HG03280 (cell line): ENCODE data around the gene IPCEF1.

Experiments used
- ATAC-seq: cut with Tn5 transposase; IDR thresholded peaks from one replicate; pipeline ENCODE4 v1.9.1; 2021; ENCODE audit warnings: mild to moderate bottlenecking, moderate library complexity; ENCODE audit not compliant: unreplicated experiment

IPCEF1 gene

GRCh38 chr6:154356690-154357089, at the start of gene IPCEF1:
TSS of gene IPCEF1 (minus strand) at chr6:154356803. CDS start at chr6:154265947, 90,856 bp downstream.
- no peak for ATAC-seq

DNA sequence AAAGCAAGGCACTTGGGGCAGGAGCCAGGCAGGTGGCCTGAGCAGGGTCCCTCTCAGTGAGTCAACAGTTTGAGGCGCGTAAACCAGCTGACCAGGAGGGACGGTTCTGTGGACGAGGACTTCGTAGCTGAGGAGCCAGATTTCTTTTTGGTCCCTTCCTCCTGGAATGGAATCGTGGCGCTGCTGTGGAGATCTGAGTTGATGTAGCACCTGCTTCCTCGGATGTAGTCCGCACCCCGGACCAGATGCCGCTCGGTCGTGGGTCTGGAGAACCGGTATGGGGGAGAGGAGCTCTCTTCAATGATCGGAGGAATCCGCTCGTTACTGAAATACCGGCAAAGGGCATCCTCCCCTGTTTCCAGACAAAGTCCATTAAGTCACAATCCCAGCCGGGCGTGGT, 49.7 kb upstream of the IPCEF1 start:
- ATAC-seq: no peak

DNA sequence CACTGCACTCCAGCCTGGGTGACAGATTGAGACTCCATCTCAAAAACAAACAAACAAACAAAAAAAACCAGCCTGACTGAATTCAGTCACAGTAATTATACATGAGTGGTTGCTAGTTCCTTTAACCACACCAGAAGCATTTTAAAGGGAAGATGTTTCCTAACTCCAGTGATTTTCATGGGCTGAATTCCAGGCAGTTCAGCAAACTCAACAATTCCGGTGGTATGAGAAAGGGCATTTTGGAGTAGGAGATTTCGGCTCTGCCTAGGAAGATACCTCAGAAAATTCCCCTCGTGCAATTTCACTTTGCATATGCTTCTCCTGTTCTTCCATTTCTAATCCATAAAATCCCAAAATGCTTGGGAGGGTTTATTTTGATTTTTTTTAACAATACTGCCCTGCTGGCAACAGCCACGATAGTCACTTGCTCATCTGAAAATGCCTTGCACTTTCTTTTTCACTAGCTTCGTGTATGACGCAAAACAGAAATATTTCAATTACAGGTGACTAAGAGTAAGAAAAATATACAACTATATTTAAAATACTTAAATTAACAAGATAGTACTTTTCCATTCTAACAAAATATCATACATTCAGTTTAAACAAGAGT, 48.3 kb upstream of the IPCEF1 start:
- ATAC-seq: no peak

DNA sequence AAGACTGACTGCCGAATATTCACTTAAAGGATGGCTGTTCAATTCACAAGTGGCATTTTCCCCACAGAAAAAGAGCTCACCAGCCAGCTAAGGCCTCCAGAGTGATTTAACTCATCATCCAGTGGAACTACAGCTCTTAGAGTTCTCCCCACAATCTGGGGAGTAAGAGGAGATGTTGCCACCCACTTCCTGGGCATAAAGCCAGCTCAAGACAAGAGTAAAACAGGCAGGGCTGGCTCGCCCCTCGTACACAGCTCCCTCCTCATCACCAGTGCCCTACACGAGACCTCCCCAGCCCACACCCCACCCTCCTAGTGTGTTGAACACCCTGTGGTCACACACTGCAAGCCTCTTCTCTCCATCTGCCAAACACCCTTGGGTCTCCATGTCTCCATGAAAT, 47.2 kb upstream of the IPCEF1 start:
- no peak for ATAC-seq

DNA sequence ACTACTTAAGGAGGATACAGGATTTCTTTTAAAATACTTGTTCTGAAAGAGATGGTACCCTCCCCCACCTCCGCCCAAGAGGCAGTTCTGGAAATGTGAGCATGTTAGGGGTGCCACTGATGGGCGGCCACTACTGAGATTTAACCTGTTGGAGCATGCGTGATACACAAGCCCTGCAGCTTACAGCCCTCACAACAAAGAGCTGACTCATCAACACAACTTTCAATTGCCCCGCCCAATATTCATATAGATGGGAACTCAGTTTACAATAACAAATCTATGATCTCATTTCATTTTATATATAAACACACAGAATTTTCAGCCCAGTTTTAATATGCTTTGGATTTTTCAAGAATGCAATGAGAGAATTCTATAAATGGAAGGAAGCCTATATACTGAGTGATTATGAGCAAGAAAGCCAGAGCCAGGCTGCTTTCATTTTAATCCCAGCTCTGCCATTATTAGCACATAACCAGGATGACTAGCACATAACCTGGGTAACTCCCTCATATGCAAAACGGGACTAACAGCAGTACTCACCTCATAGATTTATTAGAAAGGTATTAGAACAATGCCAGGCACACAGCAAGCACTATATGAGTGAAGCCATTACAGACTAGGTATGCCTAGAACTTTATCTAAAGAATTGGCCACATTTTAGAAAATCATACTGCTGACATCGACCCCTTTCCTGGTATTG, 45.6 kb upstream of the IPCEF1 start:
- ATAC-seq: no peak

DNA sequence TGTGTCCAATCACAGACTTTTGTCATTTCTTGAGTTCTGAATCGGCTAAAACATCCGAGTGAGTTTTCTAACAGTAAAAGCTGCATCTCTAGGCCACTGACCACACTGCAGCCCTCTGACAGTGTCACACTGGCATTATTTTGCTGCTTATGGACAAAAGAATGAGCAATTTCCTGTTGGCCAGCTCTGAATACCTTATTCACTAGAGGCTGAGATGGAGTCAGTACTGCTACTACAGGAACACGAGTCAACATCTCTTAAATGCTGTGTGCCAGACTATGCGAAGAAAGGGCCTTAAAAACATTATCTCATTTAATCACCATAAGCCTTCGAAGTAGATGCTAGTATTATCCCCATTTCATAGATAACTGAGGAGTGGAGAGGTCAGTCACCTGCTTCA, 42.5 kb upstream of the IPCEF1 start:
- ATAC-seq: no peak

- no peak for ATAC-seq
Observed at GRCh38 chr6:154397491-154398195, 41.0 kb upstream of the IPCEF1 start.

GRCh38 chr6:154395878-154396277, 39.3 kb upstream of the IPCEF1 start:
- ATAC-seq: no peak

DNA sequence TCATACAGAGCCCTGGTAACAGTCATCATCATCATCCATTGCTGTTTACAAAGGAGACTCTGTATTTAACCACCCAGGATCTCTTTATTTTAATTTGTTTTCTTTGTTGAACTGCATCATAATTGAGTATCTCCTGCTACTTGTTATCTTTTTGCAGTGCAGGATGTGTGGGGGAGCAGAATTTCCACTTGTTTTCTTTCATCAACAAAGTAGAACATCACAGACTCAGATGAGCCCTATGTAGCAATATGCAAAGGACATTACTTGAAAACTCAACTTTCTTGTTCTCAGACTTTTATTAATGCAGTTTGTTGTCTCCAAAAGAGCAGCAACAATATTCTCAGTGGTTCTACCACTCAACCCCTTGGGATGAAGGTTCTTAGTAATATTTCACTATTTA, 38.7 kb upstream of the IPCEF1 start:
- ATAC-seq: no peak

GRCh38 chr6:154394571-154394970, 38.0 kb upstream of the IPCEF1 start:
- no peak for ATAC-seq

DNA sequence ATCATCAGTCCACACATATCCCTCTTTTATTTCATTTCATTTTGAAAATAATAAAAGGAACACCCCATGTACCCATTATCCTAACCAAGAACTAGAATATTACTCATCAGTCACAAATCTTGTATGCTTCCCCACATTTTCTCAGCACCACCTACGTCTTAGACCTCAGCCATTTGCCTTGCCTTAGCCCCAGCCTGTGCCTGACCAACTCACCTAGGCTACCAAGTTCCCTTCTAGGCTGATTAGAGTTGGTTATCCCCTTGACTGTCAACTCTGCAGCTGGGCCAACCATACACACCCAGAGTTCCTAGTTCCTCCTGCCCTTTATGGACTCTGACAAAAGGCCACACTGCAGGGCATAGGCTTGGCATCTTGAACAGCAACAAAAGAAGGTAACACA, 33.4 kb upstream of the IPCEF1 start:
- ATAC-seq: no peak

- ATAC-seq: no peak
Observed at GRCh38 chr6:154388803-154389202, 32.2 kb upstream of the IPCEF1 start.

DNA sequence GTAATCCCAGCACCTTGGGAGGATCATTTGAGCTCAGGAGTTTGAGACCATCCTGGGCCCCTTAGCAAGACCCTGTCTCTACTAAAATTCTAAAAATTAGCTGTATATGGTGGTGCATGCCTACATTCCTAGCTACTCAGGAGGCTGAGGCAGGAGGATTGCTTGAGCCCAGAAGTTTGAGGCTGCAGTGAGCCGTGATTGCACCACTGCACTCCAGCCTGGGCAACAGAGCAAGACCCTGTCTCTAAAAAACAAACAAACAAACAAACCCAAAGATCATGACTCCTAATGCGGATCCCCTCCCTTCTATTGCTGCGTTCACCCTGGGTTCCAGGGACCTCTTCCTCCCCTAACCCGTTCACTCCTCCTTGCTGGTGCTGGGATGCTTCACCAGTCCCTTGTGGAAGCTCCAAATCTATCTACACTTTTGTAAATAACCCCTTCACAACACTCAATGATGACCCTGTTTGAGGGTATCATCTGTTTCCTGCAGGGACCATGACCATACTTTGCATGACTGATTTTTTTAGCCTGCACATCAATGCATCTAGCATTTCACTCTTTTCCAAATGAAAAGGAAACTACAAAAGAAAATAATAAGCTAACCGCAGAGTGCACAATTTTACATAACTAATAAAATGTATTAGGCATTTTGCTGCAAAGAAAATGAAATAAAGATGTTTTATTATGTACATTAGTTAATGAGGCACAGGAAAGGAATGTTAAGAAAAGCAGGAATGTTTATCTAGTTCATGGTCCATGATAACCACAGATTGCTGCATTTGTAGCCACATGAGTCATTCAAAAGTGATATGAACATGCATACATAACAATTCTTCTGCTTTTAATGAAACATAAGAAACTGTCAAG, 30.5 kb upstream of the IPCEF1 start:
- no peak for ATAC-seq

DNA sequence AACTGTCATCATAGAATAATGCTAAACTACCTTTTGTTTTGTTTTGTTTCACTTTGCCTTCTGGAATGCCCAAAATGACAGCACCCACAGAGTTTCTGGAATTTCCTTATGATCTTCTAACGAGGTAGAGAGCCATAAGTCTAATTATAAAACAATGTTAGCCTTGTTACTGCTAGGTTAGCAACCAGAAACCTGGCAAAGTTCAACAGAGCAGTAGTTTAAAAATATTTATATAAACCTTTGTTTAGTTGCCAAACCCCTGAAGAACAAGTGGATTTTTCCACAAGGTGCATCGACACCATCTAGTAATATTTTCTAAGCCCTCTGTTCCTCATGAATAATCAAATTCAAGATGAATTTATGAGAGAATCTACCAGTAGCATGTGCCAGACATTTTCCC, 27.6 kb upstream of the IPCEF1 start:
- ATAC-seq: no peak

DNA sequence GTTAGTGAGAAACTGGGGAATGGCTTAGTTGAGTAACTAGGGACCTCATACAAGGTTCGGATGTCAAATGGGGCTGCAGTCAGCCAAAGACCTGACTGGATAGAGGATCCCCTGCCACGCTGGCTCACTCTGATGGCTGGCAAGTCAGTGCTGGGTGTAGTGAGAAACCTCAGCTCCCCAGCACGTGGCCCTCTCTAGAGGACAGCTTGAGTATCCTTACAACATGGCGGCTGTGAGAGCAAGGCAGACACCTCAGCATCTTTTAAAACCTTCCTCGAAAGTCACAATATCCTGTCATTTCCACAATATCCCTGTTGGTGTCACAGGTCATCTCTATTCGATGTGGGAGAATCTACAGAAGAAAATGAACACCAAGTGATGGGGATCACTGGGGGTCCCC, 26.7 kb upstream of the IPCEF1 start:
- no peak for ATAC-seq

DNA sequence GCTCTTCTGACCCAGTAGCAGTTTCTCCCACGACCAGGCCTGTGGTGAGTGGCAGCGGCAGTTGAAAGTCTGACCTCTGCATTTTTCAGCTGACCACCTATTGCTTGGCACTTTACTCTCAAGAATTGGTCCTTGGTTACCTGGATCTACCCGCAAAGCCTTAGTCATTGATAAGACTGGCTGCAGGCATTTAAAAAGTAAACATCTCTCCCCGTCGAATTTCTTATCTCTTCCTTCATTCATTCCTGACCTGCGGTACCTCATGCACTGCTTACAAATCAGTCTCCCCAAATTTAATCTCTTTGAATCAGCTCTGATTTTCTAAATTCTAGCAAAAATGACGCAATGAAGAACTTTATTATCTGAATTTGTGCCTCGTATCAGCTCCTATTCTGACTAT, 26.1 kb upstream of the IPCEF1 start:
- ATAC-seq: no peak

- ATAC-seq: no peak
Observed at GRCh38 chr6:154381548-154381947, 24.9 kb upstream of the IPCEF1 start.

GRCh38 chr6:154380741-154381140, 24.1 kb upstream of the IPCEF1 start:
- ATAC-seq: no peak

DNA sequence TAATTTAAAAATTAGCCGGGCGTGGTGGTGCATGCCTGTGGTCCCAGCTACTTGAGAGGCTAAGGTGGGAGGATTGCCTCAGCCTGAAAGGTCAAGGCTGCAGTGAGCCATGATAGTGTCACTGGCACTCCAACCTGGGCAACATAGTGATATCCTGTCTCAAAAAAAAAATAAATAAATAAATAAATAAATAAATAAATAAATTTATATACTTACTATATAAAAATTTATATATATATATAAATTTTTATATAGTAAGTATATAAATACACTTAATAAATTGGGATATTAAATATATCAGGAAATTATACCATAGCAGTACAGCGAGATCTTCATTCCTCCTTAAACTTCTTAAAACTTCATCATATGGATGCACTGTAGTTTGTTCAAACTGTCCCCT, 23.0 kb upstream of the IPCEF1 start:
- ATAC-seq: no peak

GRCh38 chr6:154378518-154378917, 21.9 kb upstream of the IPCEF1 start:
- ATAC-seq: no peak

- no peak for ATAC-seq
Observed at GRCh38 chr6:154377726-154378125, 21.1 kb upstream of the IPCEF1 start.
